DOHH2 (cell line): Measurements from ENCODE around the gene CCDC160.
"Not testable (repeated sequence)": the region's sequence is repeated elsewhere in the genome, so short reads cannot be mapped to it uniquely, and the experiment has no call there.

Source experiments
- H3F3A ChIP-seq: fragments of 200-600 bp; sonication (generic), shearing (Covaris generic); 2 replicates; pipeline ENCODE4 v1.6.0; 2016; ENCODE audit warnings: antibody characterized with exemption, mild to moderate bottlenecking; ENCODE audit not compliant: control insufficient read depth, insufficient read depth
- H3K27ac ChIP-seq: fragments of 200-600 bp; sonication (generic); 2 replicates; pipeline ENCODE4 v1.5.1; 2014; ENCODE audit warnings: low read depth, mild to moderate bottlenecking, low read length, moderate library complexity
- H3K27me3 ChIP-seq: fragments of 200-600 bp; sonication (generic); 2 replicates; pipeline ENCODE4 v1.6.1; 2014; ENCODE audit warnings: mild to moderate bottlenecking, low read length, mixed read lengths; ENCODE audit not compliant: control insufficient read depth
- H3K36me3 ChIP-seq: fragments of 200-600 bp; sonication (generic); 2 replicates; pipeline ENCODE4 v1.6.1; 2014; ENCODE audit warnings: mild to moderate bottlenecking, low read length, moderate library complexity, mixed read lengths; ENCODE audit not compliant: control insufficient read depth
- H3K4me1 ChIP-seq: fragments of 200-600 bp; sonication (generic); 2 replicates; pipeline ENCODE4 v1.6.1; 2014; ENCODE audit warnings: mild to moderate bottlenecking, low read length, mixed read lengths; ENCODE audit not compliant: control insufficient read depth
- H3K4me2 ChIP-seq: fragments of 200-600 bp; sonication (generic); 2 replicates; pipeline ENCODE4 v1.6.0; 2014; ENCODE audit warnings: mild to moderate bottlenecking, low read length, moderate library complexity
- H3K4me3 ChIP-seq: fragments of 200-600 bp; sonication (generic); 2 replicates; pipeline ENCODE4 v1.5.1; 2014; ENCODE audit warnings: mild to moderate bottlenecking, low read length, mixed read lengths
- H3K79me2 ChIP-seq: fragments of 200-600 bp; sonication (generic); 2 replicates; pipeline ENCODE4 v1.6.1; 2014; ENCODE audit warnings: mild to moderate bottlenecking, low read length, mixed read lengths; ENCODE audit not compliant: control insufficient read depth
- H3K9me2 ChIP-seq: fragments of 200-600 bp; sonication (generic); replicated peaks from 2 replicates; pipeline ENCODE4 v1.6.1; 2014; ENCODE audit warnings: mild to moderate bottlenecking, low read length, mixed read lengths; ENCODE audit not compliant: control insufficient read depth
- H3K9me3 ChIP-seq: fragments of 200-600 bp; sonication (generic); 2 replicates; pipeline ENCODE4 v1.6.1; 2014; ENCODE audit warnings: antibody characterized with exemption, low read length, mixed read lengths; ENCODE audit not compliant: control insufficient read depth, insufficient read depth
- H4K20me1 ChIP-seq: fragments of 200-600 bp; sonication (generic); 2 replicates; pipeline ENCODE4 v1.6.0; 2014; ENCODE audit warnings: low read depth, mild to moderate bottlenecking, antibody characterized with exemption, low read length, moderate library complexity; ENCODE audit not compliant: control insufficient read depth, insufficient read depth
- EZH2phosphoT487 ChIP-seq: fragments of 200-600 bp; sonication (generic); IDR thresholded peaks from 2 replicates; pipeline ENCODE4 v1.6.1; 2017; ENCODE audit warnings: borderline replicate concordance, mild to moderate bottlenecking, antibody characterized with exemption, low read length, moderate library complexity, mixed read lengths
- TF ChIP-seq, protein P1 (sequence below): fragments of 200-600 bp; sonication (generic); IDR thresholded peaks from one replicate; pipeline ENCODE4 v1.5.1; 2014; ENCODE audit warnings: antibody characterized with exemption, mild to moderate bottlenecking, low read depth, low read length; ENCODE audit not compliant: poor library complexity, severe bottlenecking

The CCDC160 gene

DNA sequence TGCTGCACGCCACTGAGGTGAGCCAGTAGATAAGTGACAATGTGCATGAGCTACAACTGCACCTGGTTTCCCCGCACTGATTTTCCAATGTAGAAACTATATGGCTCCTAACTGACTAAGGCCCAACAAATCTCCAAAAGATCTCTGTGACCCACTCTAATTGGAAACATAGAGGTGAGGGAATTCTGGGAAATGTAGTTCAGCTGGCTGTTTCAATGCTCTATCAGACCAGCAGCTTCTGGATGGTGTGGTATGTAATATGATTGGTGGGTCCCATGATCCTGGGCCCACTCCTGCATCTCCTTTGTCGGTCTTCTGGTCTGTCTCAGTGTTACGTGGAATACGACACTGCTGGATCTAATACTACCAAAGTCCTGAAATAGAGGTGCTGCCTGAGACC is 18.6 kb downstream of the CCDC160 start:
- Histone ChIP-seq H3F3A (no peaks in the 10 kb centered on the region), H4K20me1 (no peaks in the 10 kb centered on the region), H3K9me3 (no peaks in the 10 kb centered on the region), H3K27me3 (0 out of 2 replicates have a peak, but pooled peaks cover 4% of the 10 kb centered on the region), H3K4me1 (no peaks in the 10 kb centered on the region), H3K27ac (no peak overlapping the region), H3K9me2 (no peaks in the 10 kb centered on the region), H3K36me3 (no peaks in the 10 kb centered on the region), H3K79me2 (no peaks in the 10 kb centered on the region), H3K4me3 (no peak overlapping the region), H3K4me2 (no peak overlapping the region)
- no peak for TF ChIP-seq EZH2phosphoT487
- TF ChIP-seq, protein P1, sequence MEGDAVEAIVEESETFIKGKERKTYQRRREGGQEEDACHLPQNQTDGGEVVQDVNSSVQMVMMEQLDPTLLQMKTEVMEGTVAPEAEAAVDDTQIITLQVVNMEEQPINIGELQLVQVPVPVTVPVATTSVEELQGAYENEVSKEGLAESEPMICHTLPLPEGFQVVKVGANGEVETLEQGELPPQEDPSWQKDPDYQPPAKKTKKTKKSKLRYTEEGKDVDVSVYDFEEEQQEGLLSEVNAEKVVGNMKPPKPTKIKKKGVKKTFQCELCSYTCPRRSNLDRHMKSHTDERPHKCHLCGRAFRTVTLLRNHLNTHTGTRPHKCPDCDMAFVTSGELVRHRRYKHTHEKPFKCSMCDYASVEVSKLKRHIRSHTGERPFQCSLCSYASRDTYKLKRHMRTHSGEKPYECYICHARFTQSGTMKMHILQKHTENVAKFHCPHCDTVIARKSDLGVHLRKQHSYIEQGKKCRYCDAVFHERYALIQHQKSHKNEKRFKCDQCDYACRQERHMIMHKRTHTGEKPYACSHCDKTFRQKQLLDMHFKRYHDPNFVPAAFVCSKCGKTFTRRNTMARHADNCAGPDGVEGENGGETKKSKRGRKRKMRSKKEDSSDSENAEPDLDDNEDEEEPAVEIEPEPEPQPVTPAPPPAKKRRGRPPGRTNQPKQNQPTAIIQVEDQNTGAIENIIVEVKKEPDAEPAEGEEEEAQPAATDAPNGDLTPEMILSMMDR: no peak

DNA sequence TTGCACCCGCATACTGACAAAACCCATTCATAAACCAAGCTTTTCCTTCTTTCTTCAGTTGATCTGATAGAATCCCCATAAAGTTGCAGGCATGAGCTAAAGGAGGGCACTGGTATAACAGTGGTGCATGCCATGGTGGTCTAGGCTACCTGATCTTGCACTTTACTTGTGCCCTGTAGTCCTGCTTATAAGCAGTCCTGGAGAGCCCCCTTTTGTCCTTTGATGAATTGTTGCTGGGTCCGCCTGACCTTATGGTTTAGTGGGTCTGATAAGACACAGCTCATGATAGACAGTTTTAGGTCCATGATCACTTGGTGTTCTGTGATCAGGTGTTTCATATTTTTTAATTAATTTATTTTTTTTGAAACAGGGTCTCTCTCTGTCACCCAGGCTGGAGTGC is 19.7 kb downstream of the CCDC160 start:
- H4K20me1 ChIP-seq: no peaks in the 10 kb centered on the region
- no peak for TF ChIP-seq EZH2phosphoT487
- TF ChIP-seq, protein P1: no peak
- H3K4me2 ChIP-seq: no peak overlapping the region
- no peaks in the 10 kb centered on the region for H3F3A ChIP-seq
- no peaks in the 10 kb centered on the region for H3K4me1 ChIP-seq
- H3K9me3 ChIP-seq: no peaks in the 10 kb centered on the region
- H3K27me3 ChIP-seq: 0 out of 2 replicates have a peak, but pooled peaks cover 2% of the 10 kb centered on the region
- H3K9me2 ChIP-seq: no peaks in the 10 kb centered on the region
- H3K4me3 ChIP-seq: no peak overlapping the region
- no peaks in the 10 kb centered on the region for H3K79me2 ChIP-seq
- no peak overlapping the region for H3K27ac ChIP-seq
- no peaks in the 10 kb centered on the region for H3K36me3 ChIP-seq

DNA sequence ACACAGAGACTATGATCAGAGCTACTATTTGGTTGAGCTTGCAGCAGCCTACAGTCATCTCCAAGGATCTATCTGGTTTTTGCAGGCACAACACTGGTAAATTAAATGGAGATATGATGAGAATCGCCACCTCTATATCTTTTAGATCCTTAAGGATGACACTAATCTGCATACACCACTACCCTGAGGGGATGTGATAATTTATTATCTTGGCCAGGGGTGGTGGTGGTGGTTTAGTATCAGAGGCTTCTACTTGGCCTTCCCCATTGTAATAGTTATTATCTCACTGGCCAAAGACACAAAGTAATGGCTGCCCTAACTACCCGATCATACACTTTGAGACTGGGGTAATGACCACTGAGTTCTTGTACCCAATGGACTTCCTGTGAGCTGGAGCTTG is 21.2 kb downstream of the CCDC160 start:
- Histone ChIP-seq H3K27me3 (no peaks in the 10 kb centered on the region), H3F3A (no peaks in the 10 kb centered on the region), H4K20me1 (no peaks in the 10 kb centered on the region), H3K9me2 (no peaks in the 10 kb centered on the region), H3K4me1 (no peaks in the 10 kb centered on the region), H3K79me2 (no peaks in the 10 kb centered on the region), H3K27ac (no peak overlapping the region), H3K4me2 (no peak overlapping the region), H3K4me3 (no peak overlapping the region), H3K9me3 (no peaks in the 10 kb centered on the region), H3K36me3 (no peaks in the 10 kb centered on the region)
- TF ChIP-seq EZH2phosphoT487: no peak
- TF ChIP-seq, protein P1: no peak

DNA sequence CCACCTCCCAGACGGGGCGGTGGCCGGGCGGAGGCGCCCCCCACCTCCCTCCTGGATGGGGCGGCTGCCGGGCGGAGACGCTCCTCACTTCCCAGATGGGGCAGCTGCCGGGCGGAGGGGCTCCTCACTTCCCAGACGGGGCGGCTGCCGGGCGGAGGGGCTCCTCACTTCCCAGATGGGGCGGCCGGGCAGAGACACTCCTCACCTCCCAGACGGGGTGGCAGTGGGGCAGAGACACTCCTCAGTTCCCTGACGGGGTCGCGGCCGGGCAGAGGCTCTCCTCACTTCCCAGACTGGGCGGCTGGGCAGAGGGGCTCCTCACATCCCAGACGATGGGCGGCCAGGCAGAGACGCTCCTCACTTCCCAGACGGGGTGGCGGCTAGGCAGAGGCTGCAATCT is 49.0 kb downstream of the CCDC160 start:
- H3K4me1 ChIP-seq, H4K20me1 ChIP-seq, H3F3A ChIP-seq, H3K36me3 ChIP-seq, H3K4me2 ChIP-seq, H3K27ac ChIP-seq, H3K79me2 ChIP-seq, H3K9me2 ChIP-seq, H3K4me3 ChIP-seq, H3K27me3 ChIP-seq, H3K9me3 ChIP-seq: not testable (repeated sequence)
